H9 (cell line): ENCODE results near the gene ARFGAP2. TPM values are rescaled to one million over a fixed set of nuclear protein-coding genes. Genes with fewer than 3 reads are reported as not detected.

Source experiments
- DNase-seq: peaks from one replicate; pipeline ENCODE4 v3.0.0-alpha.2; 2017
- H2AFZ ChIP-seq: one replicate; pipeline ENCODE4 v1.6.1; 2013; ENCODE audit warnings: mild to moderate bottlenecking, low read length, control low read depth, moderate library complexity
- H2AK5ac ChIP-seq: 2 replicates; pipeline ENCODE4 v1.6.1; 2013; ENCODE audit warnings: low read length, control low read depth, mixed read lengths; ENCODE audit not compliant: insufficient read length
- H2BK120ac ChIP-seq: one replicate; pipeline ENCODE4 v1.6.1; 2013; ENCODE audit warnings: low read depth, mild to moderate bottlenecking, low read length, control low read depth, inconsistent platforms; ENCODE audit not compliant: poor library complexity, severe bottlenecking
- H2BK12ac ChIP-seq: 2 replicates; pipeline ENCODE4 v1.6.1; 2013; ENCODE audit warnings: low read length, control low read depth, mixed read lengths, low read depth; ENCODE audit not compliant: insufficient read length
- H2BK15ac ChIP-seq: 2 replicates; pipeline ENCODE4 v1.6.1; 2013; ENCODE audit warnings: low read depth, low read length, control low read depth
- H2BK20ac ChIP-seq: one replicate; pipeline ENCODE4 v1.6.1; 2013; ENCODE audit warnings: low read depth, mild to moderate bottlenecking, low read length, control low read depth, inconsistent platforms; ENCODE audit not compliant: poor library complexity, severe bottlenecking
- H2BK5ac ChIP-seq: 2 replicates; pipeline ENCODE4 v1.6.1; 2013; ENCODE audit warnings: low read length, control low read depth, mixed read lengths; ENCODE audit not compliant: insufficient read length
- H3K14ac ChIP-seq: 2 replicates; pipeline ENCODE4 v1.6.1; 2013; ENCODE audit warnings: low read length, control low read depth; ENCODE audit not compliant: insufficient read depth
- H3K18ac ChIP-seq: 2 replicates; pipeline ENCODE4 v1.6.1; 2013; ENCODE audit warnings: low read depth, mild to moderate bottlenecking, mixed read lengths, low read length, control low read depth; ENCODE audit not compliant: insufficient read length
- H3K23ac ChIP-seq: 2 replicates; pipeline ENCODE4 v1.6.1; 2013; ENCODE audit warnings: low read length, control low read depth, mixed read lengths, low read depth; ENCODE audit not compliant: insufficient read length
- H3K23me2 ChIP-seq: 2 replicates; pipeline ENCODE4 v1.6.1; 2013; ENCODE audit warnings: low read depth, mild to moderate bottlenecking, mixed read lengths, low read length, control low read depth; ENCODE audit not compliant: insufficient read length, poor library complexity, severe bottlenecking
- H3K27ac ChIP-seq: 2 replicates; pipeline ENCODE4 v1.5.1; 2013; ENCODE audit warnings: low read length, control low read depth, mixed read lengths, low read depth; ENCODE audit not compliant: insufficient read length
- H3K27me3 ChIP-seq: 2 replicates; pipeline ENCODE4 v1.6.1; 2013; ENCODE audit warnings: low read length, control low read depth, inconsistent platforms; ENCODE audit not compliant: insufficient read depth
- H3K4ac ChIP-seq: 2 replicates; pipeline ENCODE4 v1.6.1; 2013; ENCODE audit warnings: low read depth, mild to moderate bottlenecking, control low read depth, inconsistent platforms, low read length, moderate library complexity
- H3K4me1 ChIP-seq: 2 replicates; pipeline ENCODE4 v1.6.1; 2013; ENCODE audit warnings: low read length, control low read depth, inconsistent platforms; ENCODE audit not compliant: insufficient read depth
- H3K4me2 ChIP-seq: 2 replicates; pipeline ENCODE4 v1.6.1; 2013; ENCODE audit warnings: low read length, control low read depth, mixed read lengths; ENCODE audit not compliant: insufficient read length, insufficient read depth
- H3K56ac ChIP-seq: 2 replicates; pipeline ENCODE4 v1.6.1; 2013; ENCODE audit warnings: low read depth, mild to moderate bottlenecking, mixed read lengths, low read length, control low read depth; ENCODE audit not compliant: insufficient read length
- H3K79me1 ChIP-seq: 2 replicates; pipeline ENCODE4 v1.6.1; 2013; ENCODE audit warnings: low read depth, mild to moderate bottlenecking, moderate library complexity, low read length, control low read depth, inconsistent platforms; ENCODE audit not compliant: insufficient read depth, poor library complexity, severe bottlenecking
- H3K79me2 ChIP-seq: 2 replicates; pipeline ENCODE4 v1.6.1; 2013; ENCODE audit warnings: low read length, control low read depth, inconsistent platforms; ENCODE audit not compliant: insufficient read depth
- H3K9ac ChIP-seq: 2 replicates; pipeline ENCODE4 v1.6.1; 2013; ENCODE audit warnings: low read length, control low read depth, mixed read lengths; ENCODE audit not compliant: insufficient read length; ENCODE audit errors: extremely low read depth
- H3K9me3 ChIP-seq: one replicate; pipeline ENCODE4 v1.6.1; 2013; ENCODE audit warnings: low read depth, low read length, inconsistent platforms; ENCODE audit not compliant: control insufficient read depth
- H3T11ph ChIP-seq: one replicate; pipeline ENCODE4 v1.6.1; 2013; ENCODE audit warnings: mild to moderate bottlenecking, low read length, control low read depth, inconsistent platforms
- H4K20me1 ChIP-seq: one replicate; pipeline ENCODE4 v1.6.1; 2013; ENCODE audit not compliant: control insufficient read depth, insufficient read length, insufficient read depth
- H4K5ac ChIP-seq: 2 replicates; pipeline ENCODE4 v1.6.1; 2013; ENCODE audit warnings: low read depth, mild to moderate bottlenecking, mixed read lengths, low read length, control low read depth; ENCODE audit not compliant: insufficient read length
- H4K8ac ChIP-seq: replicated peaks from 2 replicates; pipeline ENCODE4 v1.6.1; 2013; ENCODE audit warnings: low read length, control low read depth, mixed read lengths, low read depth; ENCODE audit not compliant: insufficient read length
- H4K91ac ChIP-seq: 2 replicates; pipeline ENCODE4 v1.6.1; 2013; ENCODE audit warnings: low read depth, mild to moderate bottlenecking, moderate library complexity, mixed read lengths, low read length, control low read depth; ENCODE audit not compliant: insufficient read length
- H3K27ac Mint-ChIP-seq, 3 experiments: 2 replicates in 2 of 3; 3 replicates in 1 of 3; pipeline ENCODE4 v1.8.0; 2020 to 2021; ENCODE audit warnings: mixed read lengths in 3 of 3, mild to moderate bottlenecking in 1 of 3, moderate library complexity in 1 of 3
- H3K27me3 Mint-ChIP-seq: 2 replicates; pipeline ENCODE4 v1.8.0; 2021; ENCODE audit warnings: low read depth, mild to moderate bottlenecking, moderate library complexity, mixed read lengths
- H3K36me3 Mint-ChIP-seq, 3 experiments: 2 replicates in 2 of 3; 3 replicates in 1 of 3; pipeline ENCODE4 v1.8.0; 2020 to 2021; ENCODE audit warnings: low read depth in 3 of 3, mixed read lengths in 3 of 3; ENCODE audit not compliant: insufficient read depth in 1 of 3
- H3K4me1 Mint-ChIP-seq, 2 experiments: 2 replicates each; pipeline ENCODE4 v1.8.0; 2020; ENCODE audit warnings: mixed read lengths in 2 of 2
- H3K4me3 Mint-ChIP-seq, 2 experiments: 2 replicates in 1 of 2; 3 replicates in 1 of 2; pipeline ENCODE4 v1.8.0; 2020 to 2021; ENCODE audit warnings: mild to moderate bottlenecking in 2 of 2, mixed read lengths in 2 of 2, moderate library complexity in 1 of 2
- H3K9me3 Mint-ChIP-seq, 2 experiments: 2 replicates in 1 of 2; 3 replicates in 1 of 2; pipeline ENCODE4 v1.8.0; 2020; ENCODE audit warnings: mild to moderate bottlenecking in 2 of 2, mixed read lengths in 2 of 2, moderate library complexity in 1 of 2
- WGBS: extraction: QIAGEN DNeasy Blood & Tissue Kit; methylation state at CpG from one replicate; pipeline ENCODE4 v1.1.7; 2013; ENCODE audit warnings: missing lambda C conversion rate, low lambda C conversion rate, mixed read lengths; ENCODE audit not compliant: insufficient read length; ENCODE audit errors: extremely low coverage; 5-methylcytosine and 5-hydroxymethylcytosine counted together
- total RNA-seq: library from RNA; stranded (reverse); gene quantifications from 2 replicates; pipeline ENCODE4 v1.2.1, GENCODE V29; 2021
- TF ChIP-seq, protein P1 (sequence below): fragments of 200-600 bp; sonication (generic); conservative IDR thresholded peaks from 3 replicates; pipeline ENCODE4 v1.8.0; 2021; ENCODE audit warnings: antibody characterized with exemption, mild to moderate bottlenecking

The ARFGAP2 gene
- total RNA-seq, 1 experiment from 2014 or later, result 72.3 TPM

DNA sequence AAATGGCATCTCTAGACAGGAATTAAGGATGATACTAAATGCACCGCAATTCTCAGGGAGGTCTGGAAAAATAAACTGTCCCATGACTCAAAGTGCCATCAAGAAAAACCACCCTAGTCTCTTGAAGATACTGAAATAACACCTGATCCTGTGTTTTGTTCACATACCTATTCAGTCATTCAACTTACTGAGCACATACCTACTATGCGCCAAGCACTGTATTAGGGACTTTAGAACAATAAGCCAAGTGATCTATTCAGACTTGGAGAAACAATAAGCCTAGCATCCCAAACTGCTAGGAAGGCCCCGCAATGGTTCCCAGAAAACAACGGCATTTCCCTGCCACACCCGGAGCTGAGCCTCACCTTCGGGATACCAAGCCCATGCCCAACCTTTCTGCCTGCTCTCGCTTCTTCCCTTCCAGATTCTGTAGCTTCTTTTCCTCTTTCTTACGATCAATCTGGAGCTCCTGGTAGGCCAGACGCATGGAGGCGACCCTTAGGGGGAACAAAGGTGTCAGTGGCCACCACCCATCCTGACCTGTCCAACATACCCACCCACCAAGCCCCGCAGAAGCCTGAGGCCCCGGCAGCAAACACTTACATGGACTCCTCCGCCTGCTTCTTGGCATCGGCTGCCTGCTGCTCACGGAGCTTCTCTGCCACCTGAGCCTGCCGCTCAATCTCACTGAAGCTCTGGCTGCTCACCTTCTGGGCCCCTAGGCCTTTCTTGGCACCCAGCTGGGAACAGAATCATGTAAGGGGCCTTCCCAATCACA lies 5.4 kb downstream of the ARFGAP2 start:
- H4K8ac ChIP-seq, result no peak overlapping the region
- H3K9me3 ChIP-seq, result no peaks in the 10 kb centered on the region
- H3K9ac ChIP-seq, result no peak overlapping the region
- no peak overlapping the region for H3K18ac ChIP-seq
- H4K5ac ChIP-seq, result no peak overlapping the region
- no peak overlapping the region for H3K4ac ChIP-seq
- Mint-ChIP-seq H3K4me1 (peaks cover 8 to 9% of the 10 kb centered on the region in 2 experiments), H3K27me3 (no peaks in the 10 kb centered on the region), H3K27ac (no peak overlapping the region; a peak in 1 of 7 replicates), H3K36me3 (peaks cover 20 to 81% (median 79%) of the 10 kb centered on the region in 3 experiments; a peak in 6 of 7 replicates), H3K4me3 (no peak overlapping the region), H3K9me3 (no peaks in the 10 kb centered on the region)
- H3K79me2 ChIP-seq, result peaks cover 13% of the 10 kb centered on the region; the same call in 1 of the 2 replicates
- H3K56ac ChIP-seq, result no peak overlapping the region
- H2BK20ac ChIP-seq, result no peak overlapping the region
- H3K79me1 ChIP-seq, result peaks cover 9% of the 10 kb centered on the region
- no peak overlapping the region for H2AK5ac ChIP-seq
- H3K4me2 ChIP-seq, result no peak overlapping the region
- H3K14ac ChIP-seq, result no peak overlapping the region
- no peak overlapping the region for H2BK5ac ChIP-seq
- H4K20me1 ChIP-seq, result no peaks in the 10 kb centered on the region
- TF ChIP-seq, protein P1, sequence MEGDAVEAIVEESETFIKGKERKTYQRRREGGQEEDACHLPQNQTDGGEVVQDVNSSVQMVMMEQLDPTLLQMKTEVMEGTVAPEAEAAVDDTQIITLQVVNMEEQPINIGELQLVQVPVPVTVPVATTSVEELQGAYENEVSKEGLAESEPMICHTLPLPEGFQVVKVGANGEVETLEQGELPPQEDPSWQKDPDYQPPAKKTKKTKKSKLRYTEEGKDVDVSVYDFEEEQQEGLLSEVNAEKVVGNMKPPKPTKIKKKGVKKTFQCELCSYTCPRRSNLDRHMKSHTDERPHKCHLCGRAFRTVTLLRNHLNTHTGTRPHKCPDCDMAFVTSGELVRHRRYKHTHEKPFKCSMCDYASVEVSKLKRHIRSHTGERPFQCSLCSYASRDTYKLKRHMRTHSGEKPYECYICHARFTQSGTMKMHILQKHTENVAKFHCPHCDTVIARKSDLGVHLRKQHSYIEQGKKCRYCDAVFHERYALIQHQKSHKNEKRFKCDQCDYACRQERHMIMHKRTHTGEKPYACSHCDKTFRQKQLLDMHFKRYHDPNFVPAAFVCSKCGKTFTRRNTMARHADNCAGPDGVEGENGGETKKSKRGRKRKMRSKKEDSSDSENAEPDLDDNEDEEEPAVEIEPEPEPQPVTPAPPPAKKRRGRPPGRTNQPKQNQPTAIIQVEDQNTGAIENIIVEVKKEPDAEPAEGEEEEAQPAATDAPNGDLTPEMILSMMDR, result no peak
- WGBS, result no CpG with 5 or more reads among the region's 16 CpGs
- no peak overlapping the region for H3K23ac ChIP-seq
- H3K23me2 ChIP-seq, result peaks cover 7% of the 10 kb centered on the region
- no peak for DNase-seq
- no peak overlapping the region for H2BK15ac ChIP-seq
- H3K4me1 ChIP-seq, result peaks cover 5% of the 10 kb centered on the region; the same call in 1 of the 2 replicates
- no peak overlapping the region for H2AFZ ChIP-seq
- H4K91ac ChIP-seq, result no peak overlapping the region
- no peak overlapping the region for H3T11ph ChIP-seq
- H3K27ac ChIP-seq, result no peak overlapping the region
- no peak overlapping the region for H2BK12ac ChIP-seq
- no peak overlapping the region for H2BK120ac ChIP-seq
- H3K27me3 ChIP-seq, result no peaks in the 10 kb centered on the region
